ENCODE results near the gene CDC42EP4.

Gene CDC42EP4

DNA sequence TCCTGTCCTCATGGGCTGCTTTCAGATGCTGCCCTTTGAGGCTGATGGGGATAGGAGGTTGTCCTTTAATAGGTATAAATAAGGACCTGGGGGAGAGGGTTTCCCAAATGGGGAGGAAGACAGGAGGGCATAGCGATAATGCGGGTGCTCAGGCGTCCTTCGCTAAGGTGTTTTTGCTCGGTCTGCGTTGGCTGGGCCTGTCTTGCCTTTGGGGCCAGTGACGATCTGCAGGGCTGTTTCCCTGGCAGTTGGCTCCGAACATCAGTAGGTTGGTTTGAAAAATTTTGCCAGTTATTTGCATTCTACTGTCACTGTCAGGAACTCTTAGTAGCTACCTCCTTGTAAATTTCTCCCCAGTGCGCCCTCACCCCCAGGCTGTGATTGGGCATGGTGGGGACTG lies 37.8 kb upstream of the CDC42EP4 start:
- Histone ChIP-seq H4K20me1 (ENCODE audit: insufficient read depth, low read length) (no peaks in the 10 kb centered on the region), H3K27me3 (ENCODE audit: low read depth, low read length) (0 out of 2 replicates have a peak, but pooled peaks cover 1% of the 10 kb centered on the region), H3K4me3 (ENCODE audit: low read length) (no peak overlapping the region), H3K36me3 (replicated peaks; ENCODE audit: low read depth, low read length) (no peaks in the 10 kb centered on the region), H2AFZ (ENCODE audit: low read depth, low read length) (no peak overlapping the region), H3K9me3 (ENCODE audit: insufficient read depth, low read length) (no peaks in the 10 kb centered on the region), H3K4me2 (ENCODE audit: low read length) (no peak overlapping the region), H3K9ac (ENCODE audit: low read length) (no peak overlapping the region), H3K4me1 (ENCODE audit: low read length) (no peaks in the 10 kb centered on the region), H3K27ac (ENCODE audit: low read length) (no peak overlapping the region), H3K79me2 (ENCODE audit: low read length) (no peaks in the 10 kb centered on the region)
- TF ChIP-seq, protein P1, sequence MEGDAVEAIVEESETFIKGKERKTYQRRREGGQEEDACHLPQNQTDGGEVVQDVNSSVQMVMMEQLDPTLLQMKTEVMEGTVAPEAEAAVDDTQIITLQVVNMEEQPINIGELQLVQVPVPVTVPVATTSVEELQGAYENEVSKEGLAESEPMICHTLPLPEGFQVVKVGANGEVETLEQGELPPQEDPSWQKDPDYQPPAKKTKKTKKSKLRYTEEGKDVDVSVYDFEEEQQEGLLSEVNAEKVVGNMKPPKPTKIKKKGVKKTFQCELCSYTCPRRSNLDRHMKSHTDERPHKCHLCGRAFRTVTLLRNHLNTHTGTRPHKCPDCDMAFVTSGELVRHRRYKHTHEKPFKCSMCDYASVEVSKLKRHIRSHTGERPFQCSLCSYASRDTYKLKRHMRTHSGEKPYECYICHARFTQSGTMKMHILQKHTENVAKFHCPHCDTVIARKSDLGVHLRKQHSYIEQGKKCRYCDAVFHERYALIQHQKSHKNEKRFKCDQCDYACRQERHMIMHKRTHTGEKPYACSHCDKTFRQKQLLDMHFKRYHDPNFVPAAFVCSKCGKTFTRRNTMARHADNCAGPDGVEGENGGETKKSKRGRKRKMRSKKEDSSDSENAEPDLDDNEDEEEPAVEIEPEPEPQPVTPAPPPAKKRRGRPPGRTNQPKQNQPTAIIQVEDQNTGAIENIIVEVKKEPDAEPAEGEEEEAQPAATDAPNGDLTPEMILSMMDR (IDR thresholded peaks at IDR 0.05; ENCODE audit: low read depth, low read length), result no peak
- no peak for TF ChIP-seq EZH2phosphoT487 (IDR thresholded peaks at IDR 0.05; ENCODE audit: low read depth)

DNA sequence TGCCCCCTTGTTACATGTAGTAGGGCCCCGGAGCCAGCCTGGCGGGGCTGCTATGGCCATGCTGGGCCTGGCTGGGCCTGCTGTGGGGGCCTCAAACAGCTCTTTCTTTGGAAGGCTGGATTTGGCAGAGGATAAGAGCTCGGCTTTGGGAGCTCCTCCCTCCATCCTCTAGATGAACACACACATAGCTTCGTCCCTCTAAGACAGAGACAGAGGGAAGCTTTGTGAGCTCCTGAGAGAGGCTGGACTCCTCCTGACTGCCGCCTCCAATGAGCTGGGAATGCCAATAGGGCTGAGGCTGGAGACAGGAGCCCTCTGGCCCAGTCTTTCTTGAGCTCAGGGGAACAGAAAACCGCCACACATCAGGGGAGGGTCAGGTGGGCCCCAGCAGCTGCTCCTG lies 37.3 kb upstream of the CDC42EP4 start:
- Histone ChIP-seq H3K9ac (ENCODE audit: low read length) (no peak overlapping the region), H3K9me3 (ENCODE audit: insufficient read depth, low read length) (no peaks in the 10 kb centered on the region), H3K79me2 (ENCODE audit: low read length) (no peaks in the 10 kb centered on the region), H3K4me2 (ENCODE audit: low read length) (no peak overlapping the region), H4K20me1 (ENCODE audit: insufficient read depth, low read length) (no peaks in the 10 kb centered on the region), H3K4me3 (ENCODE audit: low read length) (no peak overlapping the region), H3K4me1 (ENCODE audit: low read length) (no peaks in the 10 kb centered on the region), H3K36me3 (replicated peaks; ENCODE audit: low read depth, low read length) (no peaks in the 10 kb centered on the region), H2AFZ (ENCODE audit: low read depth, low read length) (no peak overlapping the region), H3K27ac (ENCODE audit: low read length) (no peak overlapping the region), H3K27me3 (ENCODE audit: low read depth, low read length) (peaks cover 6% of the 10 kb centered on the region)
- TF ChIP-seq, protein P1 (IDR thresholded peaks at IDR 0.05; ENCODE audit: low read depth, low read length), result no peak
- no peak for TF ChIP-seq EZH2phosphoT487 (IDR thresholded peaks at IDR 0.05; ENCODE audit: low read depth)

DNA sequence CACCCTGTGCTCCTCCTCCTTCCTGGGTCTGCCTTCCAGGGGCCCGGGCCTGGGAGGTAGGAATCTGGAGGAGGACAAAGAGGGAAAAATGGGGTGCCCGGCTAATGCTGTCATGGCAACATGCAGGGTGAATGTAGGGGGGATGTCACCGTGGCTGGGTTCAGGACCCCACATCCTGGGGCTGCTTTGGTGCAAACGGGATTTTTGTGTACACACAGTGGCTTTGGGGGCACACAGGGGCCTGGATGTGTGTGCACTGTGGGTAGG lies 37.0 kb upstream of the CDC42EP4 start:
- H3K4me3 ChIP-seq (ENCODE audit: low read length), result no peak overlapping the region
- H4K20me1 ChIP-seq (ENCODE audit: insufficient read depth, low read length), result no peaks in the 10 kb centered on the region
- TF ChIP-seq EZH2phosphoT487 (IDR thresholded peaks at IDR 0.05; ENCODE audit: low read depth), result no peak
- TF ChIP-seq, protein P1 (IDR thresholded peaks at IDR 0.05; ENCODE audit: low read depth, low read length), result no peak
- H3K9me3 ChIP-seq (ENCODE audit: insufficient read depth, low read length), result no peaks in the 10 kb centered on the region
- no peak overlapping the region for H3K27ac ChIP-seq (ENCODE audit: low read length)
- no peaks in the 10 kb centered on the region for H3K4me1 ChIP-seq (ENCODE audit: low read length)
- H3K4me2 ChIP-seq (ENCODE audit: low read length), result no peak overlapping the region
- peaks cover 6% of the 10 kb centered on the region for H3K27me3 ChIP-seq (ENCODE audit: low read depth, low read length)
- no peak overlapping the region for H2AFZ ChIP-seq (ENCODE audit: low read depth, low read length)
- no peaks in the 10 kb centered on the region for H3K36me3 ChIP-seq (replicated peaks; ENCODE audit: low read depth, low read length)
- no peak overlapping the region for H3K9ac ChIP-seq (ENCODE audit: low read length)
- no peaks in the 10 kb centered on the region for H3K79me2 ChIP-seq (ENCODE audit: low read length)

DNA sequence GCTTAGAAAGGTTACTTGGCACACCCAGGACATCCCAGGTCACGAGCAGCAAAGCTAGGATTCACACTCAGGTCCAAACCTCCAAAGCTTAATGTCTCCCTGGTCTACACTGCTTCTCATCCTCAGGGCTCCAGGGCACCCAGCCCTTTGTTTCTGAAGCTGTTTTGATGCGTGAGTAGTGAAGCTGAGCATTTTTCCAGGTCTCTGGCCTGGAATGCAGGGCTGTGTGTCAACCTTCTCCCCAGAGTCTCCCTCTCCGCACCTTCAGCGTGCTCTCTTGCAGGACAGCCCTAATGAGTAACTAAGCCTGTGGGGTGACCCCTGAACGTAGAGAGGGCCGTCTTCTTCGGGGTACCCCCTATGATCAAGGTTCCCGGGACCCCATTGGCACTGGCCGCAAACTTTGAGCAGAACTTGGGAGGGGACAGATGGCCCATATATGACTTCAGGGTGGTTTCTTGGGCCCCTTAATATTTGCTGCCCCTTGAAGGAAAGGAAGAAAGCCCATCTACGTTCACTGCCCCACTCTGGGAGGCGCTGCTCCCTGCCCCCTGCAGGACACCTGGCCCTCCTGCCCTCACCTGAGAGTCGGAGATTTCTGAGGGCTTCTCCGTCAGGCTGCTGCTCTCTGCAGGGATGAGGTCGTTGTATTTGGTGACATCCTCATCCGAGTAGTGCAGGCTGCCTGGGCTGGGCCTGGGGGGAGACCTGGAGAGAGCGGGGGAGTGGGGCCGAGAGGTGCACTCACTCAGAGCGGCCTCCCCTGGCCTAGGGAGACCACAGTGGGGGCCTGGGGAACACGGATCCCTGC lies 36.4 kb upstream of the CDC42EP4 start:
- no peak overlapping the region for H3K27ac ChIP-seq (ENCODE audit: low read length)
- H3K27me3 ChIP-seq (ENCODE audit: low read depth, low read length), result peaks cover 6% of the 10 kb centered on the region
- H3K9ac ChIP-seq (ENCODE audit: low read length), result no peak overlapping the region

More for the DNA sequence above, 36.4 kb upstream of the CDC42EP4 start:
- Histone ChIP-seq H2AFZ (ENCODE audit: low read depth, low read length) (no peak overlapping the region), H3K4me2 (ENCODE audit: low read length) (no peak overlapping the region), H3K36me3 (replicated peaks; ENCODE audit: low read depth, low read length) (no peaks in the 10 kb centered on the region), H4K20me1 (ENCODE audit: insufficient read depth, low read length) (no peaks in the 10 kb centered on the region), H3K4me1 (ENCODE audit: low read length) (no peaks in the 10 kb centered on the region), H3K4me3 (ENCODE audit: low read length) (no peak overlapping the region), H3K79me2 (ENCODE audit: low read length) (no peaks in the 10 kb centered on the region), H3K9me3 (ENCODE audit: insufficient read depth, low read length) (no peaks in the 10 kb centered on the region)
- no peak for TF ChIP-seq EZH2phosphoT487 (IDR thresholded peaks at IDR 0.05; ENCODE audit: low read depth)
- TF ChIP-seq, protein P1 (IDR thresholded peaks at IDR 0.05; ENCODE audit: low read depth, low read length), result no peak
